GM12878 (cell line): ENCODE data around the gene RGS6. TPM values are rescaled to one million over a fixed set of nuclear protein-coding genes. Genes with fewer than 3 reads are reported as not detected.

Experiments
- ATAC-seq: fragments of 200-7000 bp; cut with Tn5 transposase; 3 replicates; pipeline ENCODE4 v1.9.1; 2020; ENCODE audit warnings: mild to moderate bottlenecking, moderate library complexity
- BruUV-seq: library from RNA; stranded (reverse); fragments of 400-500 nt; replicated peaks from 2 replicates; lab custom pipeline; 2021; lab: Mats Ljungman, UMichigan
- CTCF ChIA-PET: fragments of 300-600 bp; sonication (Branson Sonifier 250); formaldehyde crosslinking; extraction: SDS; loops from one replicate; lab custom pipeline; 2021; ENCODE audit warnings: inconsistent platforms; lab: Yijun Ruan, JAX
- POLR2A ChIA-PET: fragments of 350-600 bp; formaldehyde crosslinking; extraction: SDS; loops from one replicate; lab custom pipeline; 2021; ENCODE audit warnings: inconsistent platforms; lab: Charles Lee
- RAD21 ChIA-PET: fragments of 300-600 bp; sonication (Branson Sonifier 250); formaldehyde crosslinking; loops from one replicate; lab custom pipeline; 2023; ENCODE audit warnings: antibody characterized with exemption; ENCODE audit not compliant: unreplicated experiment; lab: Charles Lee
- SMC1A ChIA-PET: fragments of 300-600 bp; sonication (Branson Sonifier 250); formaldehyde crosslinking; loops from one replicate; lab custom pipeline; 2023; ENCODE audit not compliant: unreplicated experiment, uncharacterized antibody; lab: Charles Lee
- DNase-seq: peaks from one replicate; pipeline ENCODE4 v3.0.0-alpha.2; 2011; ENCODE audit warnings: low read depth, low spot score
- FAIRE-seq: peaks from 3 replicates; lab custom pipeline; 2011; peaks lifted over from hg19 to GRCh38; lab: Jason Lieb, UNC
- H2AFZ ChIP-seq: 2 replicates; pipeline ENCODE4 v1.6.0; 2011; ENCODE audit warnings: low read depth, low read length, control low read depth; ENCODE audit not compliant: control insufficient read depth
- H3K27ac ChIP-seq: 2 replicates; pipeline ENCODE4 v1.5.1; 2011; ENCODE audit warnings: control low read depth; ENCODE audit not compliant: control insufficient read depth, insufficient read depth
- H3K27me3 ChIP-seq, 2 experiments: replicated peaks in 1 of 2; 2 replicates each; pipeline versions ENCODE4 v1.6.0 to v1.6.1; 2011; ENCODE audit warnings: low read length in 1 of 2; ENCODE audit not compliant: control insufficient read depth in 2 of 2, insufficient read depth in 2 of 2
- H3K36me3 ChIP-seq, 2 experiments: 2 replicates each; pipeline ENCODE4 v1.5.1; 2011; ENCODE audit warnings: low read length in 1 of 2; ENCODE audit not compliant: control insufficient read depth in 2 of 2, insufficient read depth in 2 of 2
- H3K4me1 ChIP-seq: 2 replicates; pipeline ENCODE4 v1.6.1; 2011; ENCODE audit warnings: mild to moderate bottlenecking, low read length, moderate library complexity, mixed read lengths; ENCODE audit not compliant: control insufficient read depth, insufficient read depth
- H3K4me2 ChIP-seq: 2 replicates; pipeline ENCODE4 v1.6.0; 2011; ENCODE audit warnings: control low read depth; ENCODE audit not compliant: control insufficient read depth, insufficient read depth
- H3K4me3 ChIP-seq: fragments of 200-600 bp; sonication (generic); 2 replicates; pipeline ENCODE4 v1.5.1; 2016
- H3K79me2 ChIP-seq: 2 replicates; pipeline ENCODE4 v1.6.0; 2011; ENCODE audit warnings: low read length; ENCODE audit not compliant: control insufficient read depth, insufficient read depth
- H3K9ac ChIP-seq: 2 replicates; pipeline ENCODE4 v1.8.0; 2011; ENCODE audit warnings: low read length, control low read depth, mixed read lengths; ENCODE audit not compliant: control insufficient read depth, insufficient read depth
- H3K9me3 ChIP-seq: replicated peaks from 3 replicates; pipeline ENCODE4 v1.5.1; 2011; ENCODE audit warnings: mild to moderate bottlenecking, low read length; ENCODE audit not compliant: control insufficient read depth, insufficient read depth
- H4K20me1 ChIP-seq: 2 replicates; pipeline ENCODE4 v1.6.0; 2011; ENCODE audit not compliant: control insufficient read depth, insufficient read depth
- ASH2L ChIP-seq: fragments of 300-600, 200-600 bp; sonication (generic); IDR thresholded peaks from 2 replicates; pipeline ENCODE4 v1.6.1; 2017; ENCODE audit warnings: low read depth, mild to moderate bottlenecking, borderline replicate concordance
- CHD1 ChIP-seq: IDR thresholded peaks from 2 replicates; pipeline ENCODE4 v1.6.1; 2012; ENCODE audit warnings: low read depth, low read length, improper control_type of control experiment
- FOS ChIP-seq: IDR thresholded peaks from 3 replicates; pipeline ENCODE4 v1.6.1; 2011; ENCODE audit warnings: borderline replicate concordance; ENCODE audit not compliant: insufficient read length; ENCODE audit errors: extremely low read depth
- HSF1 ChIP-seq: fragments of 150-350 bp; IDR thresholded peaks from 2 replicates; pipeline ENCODE4 v1.6.1; 2014; ENCODE audit warnings: mild to moderate bottlenecking, low read depth, low read length
- IKZF2 ChIP-seq, 2 experiments: fragments of 450-650 bp; IDR thresholded peaks; 2 replicates each; pipeline ENCODE4 v1.6.1; 2017; ENCODE audit warnings: mild to moderate bottlenecking in 2 of 2, moderate library complexity in 2 of 2
- NFYA ChIP-seq: IDR thresholded peaks from 2 replicates; pipeline ENCODE4 v1.6.1; 2011; ENCODE audit warnings: low read depth, mild to moderate bottlenecking, low read length, improper control_type of control experiment, borderline replicate concordance
- SPI1 ChIP-seq: IDR thresholded peaks from 2 replicates; pipeline ENCODE4 v1.6.1; 2011; ENCODE audit warnings: low read depth, mild to moderate bottlenecking, low read length, moderate library complexity, borderline replicate concordance; ENCODE audit not compliant: insufficient read depth
- TCF12 ChIP-seq: IDR thresholded peaks from 2 replicates; pipeline ENCODE4 v1.6.1; 2011; ENCODE audit warnings: low read depth, mild to moderate bottlenecking, low read length
- YY1 ChIP-seq: IDR thresholded peaks from 2 replicates; pipeline ENCODE4 v1.6.1; 2011; ENCODE audit warnings: low read depth, mild to moderate bottlenecking, low read length
- ZZZ3 ChIP-seq: IDR thresholded peaks from 2 replicates; pipeline ENCODE4 v1.6.1; 2011; ENCODE audit warnings: low read depth; ENCODE audit not compliant: control insufficient read depth, insufficient read length
- WGBS: methylation state at CpG from one replicate; pipeline ENCODE4 v1.1.6; 2016; ENCODE audit warnings: low lambda C conversion rate; ENCODE audit not compliant: insufficient replicate concordance, insufficient coverage; ENCODE audit errors: missing lambda C conversion rate; 5-methylcytosine and 5-hydroxymethylcytosine counted together
- in situ Hi-C: fragments of 300-500 bp; cut with MboI; formaldehyde crosslinking; loops from 9 replicates; pipeline ENCODE4 v1.14.3; 2018; ENCODE audit warnings: mixed read lengths
- intact Hi-C: fragments of 100-400 bp; cut with micrococcal nuclease; formaldehyde crosslinking; loops from one replicate; pipeline ENCODE4 v1.14.2; 2022; ENCODE audit not compliant: unreplicated experiment
- polyA plus RNA-seq, 11 experiments: library from polyadenylated mRNA; depleted of rRNA in 4 of 11; unstranded in 6 of 11; stranded (reverse) in 5 of 11; fragments of >200 nt; fragmentation: Nextera tagmentation in 4 of 11; fragmentation: Illumina TruSeq in 1 of 11; extraction: Ambion mirVana in 4 of 11; extraction: Trizol in 1 of 11; gene quantifications; 1 replicate in 1 of 11; 2 replicates in 10 of 11; pipeline versions ENCODE4 v1.2.1 to v1.2.3, GENCODE V29; 2011 to 2016; ENCODE audit warnings: inconsistent platforms in 2 of 11, missing spikeins in 2 of 11, low read depth in 1 of 11
- total RNA-seq, 4 experiments: library from RNA; depleted of rRNA in 3 of 4; stranded (reverse); fragments of >200 nt in 3 of 4; fragmentation: Illumina TruSeq in 1 of 4; extraction: Trizol in 1 of 4; gene quantifications; 2 replicates each; pipeline versions ENCODE4 v1.2.1 to v1.2.3, GENCODE V29; 2013 to 2021
- TF ChIP-seq, protein P1 (sequence below): IDR thresholded peaks from 2 replicates; pipeline ENCODE4 v1.6.1; 2011; ENCODE audit warnings: low read depth, low read length, improper control_type of control experiment, borderline replicate concordance

RGS6 gene
- total and polyA plus RNA-seq, 10 of the 15 experiments (the other 5 are each of a cell fraction or from before 2014, with no cell fraction given): 3.9 to 18.1 (median 12.4) TPM

GRCh38 chr14:72165229-72165698 is 233.0 kb downstream of the RGS6 start:
- ChIA-PET SMC1A (interaction anchor here (0.9 to 6.1 kb wide), 7 partner anchors 9 to 256 kb away, joined by 3 to 38 read pairs (median 5); no protein-coding TSS in a partner anchor), RAD21 (interaction anchor here (1.1 to 1.7 kb wide), 12 partner anchors 8 to 140 kb away, joined by 3 to 14 read pairs (median 5); no protein-coding TSS in a partner anchor), CTCF (interaction anchor here (0.7 to 2.1 kb wide), 7 partner anchors 10 to 160 kb away, joined by 3 to 10 read pairs (median 3); no protein-coding TSS in a partner anchor), POLR2A (interaction anchor here (0.8 to 0.9 kb wide), 2 partner anchors 36 to 110 kb away, joined by 3 to 4 read pairs; no protein-coding TSS in a partner anchor)
- Histone ChIP-seq H3K4me2 (no peak overlapping the region), H3K36me3 (no peaks in the 10 kb centered on the region), H4K20me1 (no peaks in the 10 kb centered on the region), H3K27me3 (no peaks in the 10 kb centered on the region), H3K9ac (no peak overlapping the region), H3K9me3 (no peaks in the 10 kb centered on the region), H3K79me2 (no peaks in the 10 kb centered on the region), H3K27ac (no peak overlapping the region), H3K4me1 (no peaks in the 10 kb centered on the region; the same call in 1 of the 2 replicates), H2AFZ (no peak overlapping the region), H3K4me3 (no peak overlapping the region)
- BruUV-seq: no TSS peak
- in situ Hi-C loops (no loop called here), intact Hi-C loops (no loop called here)
- no peak for DNase-seq
- no peak for FAIRE-seq
- TF ChIP-seq HSF1 (no peak), NFYA (no peak), CHD1 (no peak)
- ATAC-seq: 0 out of 3 replicates have a peak, but pooled peaks have one; percentile 12
- WGBS: 83% methylated on average over 8 of the region's 8 CpGs

DNA sequence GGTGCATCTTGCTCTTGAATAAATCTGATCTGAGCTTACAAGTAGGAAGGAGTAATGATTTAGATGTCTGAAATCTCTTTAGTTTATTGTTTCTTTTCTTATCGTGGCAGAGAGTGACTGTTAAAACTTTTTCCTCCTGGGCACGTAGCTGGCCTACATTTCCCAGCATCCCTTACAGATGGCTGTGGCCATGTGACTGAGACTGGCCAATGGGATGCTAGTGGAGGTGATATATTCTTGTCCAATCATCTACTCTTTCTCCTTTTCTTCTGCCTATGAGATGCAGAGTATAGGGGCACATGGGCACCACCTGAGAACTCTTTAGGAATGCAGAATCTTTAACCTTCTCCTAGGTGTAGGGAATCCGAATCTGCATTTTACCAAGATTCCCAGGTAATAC is 237.3 kb downstream of the RGS6 start:
- Histone ChIP-seq H3K4me2 (no peak overlapping the region), H2AFZ (no peak overlapping the region), H3K79me2 (no peaks in the 10 kb centered on the region), H4K20me1 (no peaks in the 10 kb centered on the region), H3K4me1 (no peaks in the 10 kb centered on the region), H3K9ac (no peak overlapping the region), H3K36me3 (no peaks in the 10 kb centered on the region), H3K27ac (no peak overlapping the region), H3K27me3 (no peaks in the 10 kb centered on the region), H3K4me3 (no peak overlapping the region), H3K9me3 (no peaks in the 10 kb centered on the region)
- in situ Hi-C loops (no loop called here), intact Hi-C loops (no loop called here)
- SMC1A ChIA-PET: interaction anchor here (1.1 to 6.1 kb wide), 5 partner anchors 12 to 145 kb away, joined by 3 to 38 read pairs (median 5); no protein-coding TSS in a partner anchor
- CTCF ChIA-PET: interaction anchor here (3.7 kb wide), 1 partner anchor 65 kb away, joined by 16 read pairs; no protein-coding TSS in a partner anchor
- 25% methylated on average over 3 of the region's 3 CpGs for WGBS
- RAD21 ChIA-PET: interaction anchor here (1.4 to 1.6 kb wide), 2 partner anchors 10 to 146 kb away, joined by 3 to 7 read pairs; no protein-coding TSS in a partner anchor
- DNase-seq (no peak), ATAC-seq (peak; percentile 49), FAIRE-seq (no peak)
- POLR2A ChIA-PET: no interaction called here
- BruUV-seq: no TSS peak
- TF ChIP-seq ZZZ3 (no peak), SPI1 (no peak), ASH2L (no peak), TCF12 (no peak), YY1 (peak; percentile 55), IKZF2 (IDR thresholded peaks at IDR 0.05) (no peak), FOS (peak; percentile 18)
- TF ChIP-seq, protein P1, sequence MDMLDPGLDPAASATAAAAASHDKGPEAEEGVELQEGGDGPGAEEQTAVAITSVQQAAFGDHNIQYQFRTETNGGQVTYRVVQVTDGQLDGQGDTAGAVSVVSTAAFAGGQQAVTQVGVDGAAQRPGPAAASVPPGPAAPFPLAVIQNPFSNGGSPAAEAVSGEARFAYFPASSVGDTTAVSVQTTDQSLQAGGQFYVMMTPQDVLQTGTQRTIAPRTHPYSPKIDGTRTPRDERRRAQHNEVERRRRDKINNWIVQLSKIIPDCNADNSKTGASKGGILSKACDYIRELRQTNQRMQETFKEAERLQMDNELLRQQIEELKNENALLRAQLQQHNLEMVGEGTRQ: peak; percentile 42; the same call in 1 of the 2 replicates
